ENCODE measurements around the gene UBR1. TPM values are rescaled to one million over a fixed set of nuclear protein-coding genes. Genes with fewer than 3 reads are reported as not detected.

Gene UBR1
- total RNA-seq, 1 experiment from 2014 or later, result 22.6 TPM

DNA sequence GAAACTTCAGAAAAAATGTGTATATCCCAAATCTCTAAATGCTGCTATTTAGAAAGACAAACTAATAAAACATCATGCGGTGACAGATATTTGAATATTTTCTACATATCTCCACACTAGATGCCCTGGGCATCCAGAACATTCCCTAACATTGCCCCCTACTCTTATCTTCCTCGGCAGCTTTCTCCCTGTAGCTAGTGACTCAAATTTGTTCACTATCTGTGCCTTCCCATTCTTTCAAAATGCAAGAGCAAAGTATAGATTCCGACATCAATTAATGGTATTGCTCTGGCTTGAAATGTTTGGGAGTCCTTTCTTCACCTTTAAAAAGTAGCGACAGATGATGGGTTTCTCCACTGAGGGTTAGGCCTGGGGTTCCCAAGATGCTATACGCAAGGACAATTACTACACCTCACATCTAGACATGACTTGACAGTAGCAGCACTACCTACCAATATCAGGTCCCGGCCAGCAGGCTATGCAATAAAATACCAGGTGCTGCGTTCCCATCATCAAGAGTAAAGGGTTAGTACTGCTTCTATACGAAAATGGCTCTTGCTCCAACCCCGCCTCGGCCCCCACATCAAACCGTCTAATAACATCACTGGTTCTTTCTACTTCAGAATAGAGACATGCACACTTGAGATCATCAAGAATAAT is 631 bp downstream of the UBR1 start:
- Histone ChIP-seq H3K9me2 (replicated peaks; ENCODE audit: low read length) (no peaks in the 10 kb centered on the region), H3K9ac (ENCODE audit: low read length) (peak overlapping the region; percentile 79), H3K9me3 (ENCODE audit: low read length) (no peaks in the 10 kb centered on the region), H4K20me1 (ENCODE audit: low read length) (no peaks in the 10 kb centered on the region), H3K36me3 (ENCODE audit: low read depth, low read length) (peaks cover 14% of the 10 kb centered on the region), H2AFZ (ENCODE audit: low read length) (peak overlapping the region; percentile 88), H3K27me3 (ENCODE audit: low read length) (no peaks in the 10 kb centered on the region), H3K27ac (ENCODE audit: low read length) (no peak overlapping the region; the same call in 1 of the 2 replicates), H3F3A (ENCODE audit: low read length, unreplicated experiment) (no peaks in the 10 kb centered on the region), H3K79me2 (ENCODE audit: low read length) (peaks cover 49% of the 10 kb centered on the region), H3K4me2 (ENCODE audit: low read length) (peak overlapping the region; percentile 99), H3K4me3 (ENCODE audit: low read length) (peak overlapping the region; percentile 76), H3K4me1 (ENCODE audit: insufficient read depth, low read length) (peaks cover 12% of the 10 kb centered on the region)
- CTCF ChIA-PET, result no interaction called here
- no peak for TF ChIP-seq EZH2 (IDR thresholded peaks at IDR 0.05; ENCODE audit: low read length, unreplicated experiment)
- TF ChIP-seq, protein P1, sequence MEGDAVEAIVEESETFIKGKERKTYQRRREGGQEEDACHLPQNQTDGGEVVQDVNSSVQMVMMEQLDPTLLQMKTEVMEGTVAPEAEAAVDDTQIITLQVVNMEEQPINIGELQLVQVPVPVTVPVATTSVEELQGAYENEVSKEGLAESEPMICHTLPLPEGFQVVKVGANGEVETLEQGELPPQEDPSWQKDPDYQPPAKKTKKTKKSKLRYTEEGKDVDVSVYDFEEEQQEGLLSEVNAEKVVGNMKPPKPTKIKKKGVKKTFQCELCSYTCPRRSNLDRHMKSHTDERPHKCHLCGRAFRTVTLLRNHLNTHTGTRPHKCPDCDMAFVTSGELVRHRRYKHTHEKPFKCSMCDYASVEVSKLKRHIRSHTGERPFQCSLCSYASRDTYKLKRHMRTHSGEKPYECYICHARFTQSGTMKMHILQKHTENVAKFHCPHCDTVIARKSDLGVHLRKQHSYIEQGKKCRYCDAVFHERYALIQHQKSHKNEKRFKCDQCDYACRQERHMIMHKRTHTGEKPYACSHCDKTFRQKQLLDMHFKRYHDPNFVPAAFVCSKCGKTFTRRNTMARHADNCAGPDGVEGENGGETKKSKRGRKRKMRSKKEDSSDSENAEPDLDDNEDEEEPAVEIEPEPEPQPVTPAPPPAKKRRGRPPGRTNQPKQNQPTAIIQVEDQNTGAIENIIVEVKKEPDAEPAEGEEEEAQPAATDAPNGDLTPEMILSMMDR (conservative IDR thresholded peaks at IDR 0.05; ENCODE audit: low read depth, low read length), result no peak
- ATAC-seq, result peak; percentile 54
- POLR2A ChIA-PET (ENCODE audit: unreplicated experiment), result no interaction called here
- intact Hi-C loops (cut with micrococcal nuclease), result loop anchor here (10.0 kb wide), 1 partner anchor 80 kb away; the partner anchor contains the start of gene CCNDBP1
- peak; percentile 17 for DNase-seq
- BruUV-seq (replicated peaks), result TSS peak; percentile 79

DNA sequence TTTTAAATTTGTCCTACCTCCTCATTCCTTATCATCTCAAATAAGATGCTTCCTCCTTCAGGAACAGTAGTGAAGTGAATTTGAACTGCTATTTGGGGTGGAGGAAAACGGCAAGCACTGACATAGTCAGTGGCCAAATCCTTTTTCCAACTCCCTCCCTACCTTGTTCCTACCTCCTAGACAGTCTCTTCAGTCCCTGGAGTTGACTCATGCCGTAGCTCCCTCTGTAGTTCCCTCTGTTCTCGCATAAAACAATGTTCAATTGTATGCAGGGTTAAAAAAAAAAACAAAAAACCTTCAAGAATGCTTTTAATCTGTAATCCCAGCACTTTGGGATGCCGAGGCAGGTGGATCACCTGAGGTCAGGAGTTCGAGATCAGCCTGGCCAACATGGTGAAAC is 1.4 kb downstream of the UBR1 start:
- peak overlapping the region; percentile 99 for H3K4me2 ChIP-seq (ENCODE audit: low read length)
- H3K79me2 ChIP-seq (ENCODE audit: low read length), result peaks cover 52% of the 10 kb centered on the region
- TF ChIP-seq EZH2 (IDR thresholded peaks at IDR 0.05; ENCODE audit: low read length, unreplicated experiment), result no peak
- TF ChIP-seq, protein P1 (conservative IDR thresholded peaks at IDR 0.05; ENCODE audit: low read depth, low read length), result no peak
- TF ChIP-seq EZH2phosphoT487 (IDR thresholded peaks at IDR 0.05; ENCODE audit: borderline replicate concordance, low read length), result no peak
- H2AFZ ChIP-seq (ENCODE audit: low read length), result no peak overlapping the region
- H3K9ac ChIP-seq (ENCODE audit: low read length), result peak overlapping the region; percentile 79; the same call in 1 of the 2 replicates
- H3F3A ChIP-seq (ENCODE audit: low read length, unreplicated experiment), result no peaks in the 10 kb centered on the region
- H3K4me1 ChIP-seq (ENCODE audit: insufficient read depth, low read length), result peaks cover 12% of the 10 kb centered on the region
- H3K27ac ChIP-seq (ENCODE audit: low read length), result no peak overlapping the region
- H3K36me3 ChIP-seq (ENCODE audit: low read depth, low read length), result peaks cover 16% of the 10 kb centered on the region
- intact Hi-C loops (cut with micrococcal nuclease), result loop anchor here (10.0 kb wide), 1 partner anchor 80 kb away; the partner anchor contains the start of gene CCNDBP1
- H3K9me2 ChIP-seq (replicated peaks; ENCODE audit: low read length), result no peaks in the 10 kb centered on the region
- ChIA-PET POLR2A (ENCODE audit: unreplicated experiment) (no interaction called here), CTCF (interaction anchor here (0.8 kb wide), 1 partner anchor 100 kb away, joined by 4 read pairs; no protein-coding TSS in a partner anchor)
- DNase-seq (peak; percentile 42), ATAC-seq (0 out of 2 replicates have a peak, but pooled peaks have one; percentile 14)
- H3K27me3 ChIP-seq (ENCODE audit: low read length), result no peaks in the 10 kb centered on the region
- peak overlapping the region; percentile 76 for H3K4me3 ChIP-seq (ENCODE audit: low read length)
- no peaks in the 10 kb centered on the region for H3K9me3 ChIP-seq (ENCODE audit: low read length)
- no TSS peak for BruUV-seq (replicated peaks)
- H4K20me1 ChIP-seq (ENCODE audit: low read length), result no peaks in the 10 kb centered on the region

DNA sequence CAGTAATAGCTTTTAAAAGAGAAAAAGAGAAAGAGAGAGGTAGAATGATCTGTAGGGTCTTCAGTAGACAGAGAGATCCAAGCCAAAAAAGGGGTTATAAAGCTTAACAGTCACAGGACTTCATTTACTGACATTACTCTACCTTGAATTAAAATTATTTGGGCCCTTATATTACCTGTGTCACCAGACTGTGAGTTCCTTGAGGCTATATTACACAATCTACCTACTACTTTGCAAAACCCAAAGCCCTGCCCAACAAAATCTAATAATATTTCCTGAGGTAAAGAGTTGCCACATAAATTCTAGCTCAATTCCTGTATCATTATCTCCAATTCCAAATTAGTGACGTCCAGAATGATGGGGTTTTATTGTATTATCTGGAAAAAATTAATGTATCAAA is 1.9 kb downstream of the UBR1 start:
- intact Hi-C loops (cut with micrococcal nuclease), result loop anchor here (10.0 kb wide), 1 partner anchor 81 kb away; the partner anchor contains the start of gene CCNDBP1
- H3K27ac ChIP-seq (ENCODE audit: low read length), result no peak overlapping the region
- TF ChIP-seq EZH2 (IDR thresholded peaks at IDR 0.05; ENCODE audit: low read length, unreplicated experiment) (no peak), EZH2phosphoT487 (IDR thresholded peaks at IDR 0.05; ENCODE audit: borderline replicate concordance, low read length) (no peak)
- TF ChIP-seq, protein P1 (conservative IDR thresholded peaks at IDR 0.05; ENCODE audit: low read depth, low read length), result no peak
- no peaks in the 10 kb centered on the region for H4K20me1 ChIP-seq (ENCODE audit: low read length)
- no peaks in the 10 kb centered on the region for H3K27me3 ChIP-seq (ENCODE audit: low read length)
- no peaks in the 10 kb centered on the region for H3K9me3 ChIP-seq (ENCODE audit: low read length)
- H3K9ac ChIP-seq (ENCODE audit: low read length), result no peak overlapping the region
- H3K4me2 ChIP-seq (ENCODE audit: low read length), result peak overlapping the region; percentile 99
- H3F3A ChIP-seq (ENCODE audit: low read length, unreplicated experiment), result no peaks in the 10 kb centered on the region
- CTCF ChIA-PET, result interaction anchor here (0.8 kb wide), 1 partner anchor 100 kb away, joined by 4 read pairs; no protein-coding TSS in a partner anchor
- H3K9me2 ChIP-seq (replicated peaks; ENCODE audit: low read length), result no peaks in the 10 kb centered on the region
- H2AFZ ChIP-seq (ENCODE audit: low read length), result no peak overlapping the region
- ATAC-seq, result no peak
- H3K4me1 ChIP-seq (ENCODE audit: insufficient read depth, low read length), result peaks cover 12% of the 10 kb centered on the region
- peaks cover 17% of the 10 kb centered on the region for H3K36me3 ChIP-seq (ENCODE audit: low read depth, low read length)
- H3K4me3 ChIP-seq (ENCODE audit: low read length), result peak overlapping the region; percentile 76; the same call in 1 of the 2 replicates
- no TSS peak for BruUV-seq (replicated peaks)
- POLR2A ChIA-PET (ENCODE audit: unreplicated experiment), result no interaction called here
- peaks cover 53% of the 10 kb centered on the region for H3K79me2 ChIP-seq (ENCODE audit: low read length)
- DNase-seq, result no peak
